Measurements from ENCODE around the gene PRKCQ. TPM values are rescaled to one million over a fixed set of nuclear protein-coding genes. Genes with fewer than 3 reads are reported as not detected.

PRKCQ gene
- total RNA-seq, 1 experiment from 2014 or later = 12.1 TPM

DNA sequence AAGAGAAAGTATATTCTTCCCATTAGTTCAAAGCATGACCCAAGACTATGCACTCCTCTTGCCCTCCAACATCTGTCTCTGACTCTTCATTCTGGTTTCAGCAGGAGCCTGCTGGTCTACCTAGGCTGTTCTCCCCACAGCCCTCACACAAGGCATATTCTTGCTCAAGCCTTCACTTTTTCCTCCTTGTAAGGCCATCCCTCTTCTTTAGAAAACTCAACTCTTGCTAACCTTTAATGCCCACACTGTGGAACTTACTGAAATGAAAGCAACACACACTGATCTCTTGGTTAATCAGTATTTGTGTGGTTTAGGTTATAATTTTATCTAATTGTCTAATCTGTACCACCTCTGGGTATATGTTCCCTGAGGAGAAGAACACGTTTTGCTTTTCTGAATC, 75.8 kb downstream of the PRKCQ start:
- Histone ChIP-seq H2BK12ac (ENCODE audit: insufficient read length, low read depth, low read length) (no peak overlapping the region), H3K23ac (ENCODE audit: insufficient read length, low read depth, low read length) (no peak overlapping the region), H3K9ac (ENCODE audit: extremely low read depth, insufficient read length, low read length) (no peak overlapping the region), H2BK15ac (ENCODE audit: low read depth, low read length) (no peak overlapping the region), H3K27ac (ENCODE audit: insufficient read length, low read depth, low read length) (no peak overlapping the region), H3K4me1 (ENCODE audit: insufficient read depth, low read length) (no peaks in the 10 kb centered on the region), H2BK5ac (ENCODE audit: insufficient read length, low read length) (no peak overlapping the region), H2AK5ac (ENCODE audit: insufficient read length, low read length) (no peak overlapping the region), H3K18ac (ENCODE audit: insufficient read length, low read depth, low read length) (no peak overlapping the region), H3K4ac (ENCODE audit: low read depth, low read length) (no peak overlapping the region), H3K27me3 (ENCODE audit: insufficient read depth, low read length) (no peaks in the 10 kb centered on the region), H4K5ac (ENCODE audit: insufficient read length, low read depth, low read length) (no peak overlapping the region), H2BK120ac (ENCODE audit: low read depth, low read length, poor library complexity, severe bottlenecking) (no peak overlapping the region), H3K79me1 (ENCODE audit: insufficient read depth, low read depth, low read length, poor library complexity, severe bottlenecking) (no peaks in the 10 kb centered on the region), H2AFZ (ENCODE audit: low read length) (no peak overlapping the region), H3K56ac (ENCODE audit: insufficient read length, low read depth, low read length) (no peak overlapping the region), H3K79me2 (ENCODE audit: insufficient read depth, low read length) (no peaks in the 10 kb centered on the region), H4K8ac (replicated peaks; ENCODE audit: insufficient read length, low read depth, low read length) (no peak overlapping the region), H4K20me1 (ENCODE audit: control insufficient read depth, insufficient read depth, insufficient read length) (no peaks in the 10 kb centered on the region), H3K23me2 (ENCODE audit: insufficient read length, low read depth, low read length, poor library complexity, severe bottlenecking) (no peaks in the 10 kb centered on the region), H3K9me3 (ENCODE audit: control insufficient read depth, low read depth, low read length) (no peaks in the 10 kb centered on the region), H2BK20ac (ENCODE audit: low read depth, low read length, poor library complexity, severe bottlenecking) (no peak overlapping the region), H3T11ph (ENCODE audit: low read length) (no peak overlapping the region), H3K14ac (ENCODE audit: insufficient read depth, low read length) (no peak overlapping the region), H3K4me2 (ENCODE audit: insufficient read depth, insufficient read length, low read length) (no peak overlapping the region), H4K91ac (ENCODE audit: insufficient read length, low read depth, low read length) (no peak overlapping the region)
- no peak overlapping the region for H3K4me3 Mint-ChIP-seq
- no peak for DNase-seq
- H3K4me1 Mint-ChIP-seq = no peaks in the 10 kb centered on the region; a peak in 1 of 4 replicates
- H3K27me3 Mint-ChIP-seq (ENCODE audit: low read depth) = no peaks in the 10 kb centered on the region
- peaks cover 0 to 5% (median 1%) of the 10 kb centered on the region in 3 experiments; a peak in 3 of 7 replicates for H3K36me3 Mint-ChIP-seq (ENCODE audit: insufficient read depth in 1 of 3, low read depth in 3 of 3)
- H3K27ac Mint-ChIP-seq = no peak overlapping the region
- no peaks in the 10 kb centered on the region for H3K9me3 Mint-ChIP-seq
- TF ChIP-seq, protein P1, sequence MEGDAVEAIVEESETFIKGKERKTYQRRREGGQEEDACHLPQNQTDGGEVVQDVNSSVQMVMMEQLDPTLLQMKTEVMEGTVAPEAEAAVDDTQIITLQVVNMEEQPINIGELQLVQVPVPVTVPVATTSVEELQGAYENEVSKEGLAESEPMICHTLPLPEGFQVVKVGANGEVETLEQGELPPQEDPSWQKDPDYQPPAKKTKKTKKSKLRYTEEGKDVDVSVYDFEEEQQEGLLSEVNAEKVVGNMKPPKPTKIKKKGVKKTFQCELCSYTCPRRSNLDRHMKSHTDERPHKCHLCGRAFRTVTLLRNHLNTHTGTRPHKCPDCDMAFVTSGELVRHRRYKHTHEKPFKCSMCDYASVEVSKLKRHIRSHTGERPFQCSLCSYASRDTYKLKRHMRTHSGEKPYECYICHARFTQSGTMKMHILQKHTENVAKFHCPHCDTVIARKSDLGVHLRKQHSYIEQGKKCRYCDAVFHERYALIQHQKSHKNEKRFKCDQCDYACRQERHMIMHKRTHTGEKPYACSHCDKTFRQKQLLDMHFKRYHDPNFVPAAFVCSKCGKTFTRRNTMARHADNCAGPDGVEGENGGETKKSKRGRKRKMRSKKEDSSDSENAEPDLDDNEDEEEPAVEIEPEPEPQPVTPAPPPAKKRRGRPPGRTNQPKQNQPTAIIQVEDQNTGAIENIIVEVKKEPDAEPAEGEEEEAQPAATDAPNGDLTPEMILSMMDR (conservative IDR thresholded peaks at IDR 0.05) = no peak
- no CpG with 5 or more reads among the region's 1 CpG for WGBS (ENCODE audit: extremely low coverage, insufficient read length, low lambda C conversion rate)
